Smooth muscle cell (in vitro differentiated cells): ENCODE results near the gene LRIT2. TPM values are rescaled to one million over a fixed set of nuclear protein-coding genes. Genes with fewer than 3 reads are reported as not detected.

Experiments
- DNase-seq: peaks from one replicate; lab custom pipeline; 2025; ENCODE audit not compliant: unreplicated experiment; lab: John Stamatoyannopoulos, UW
- H2AFZ ChIP-seq: fragments of 200-600 bp; sonication (generic); 2 replicates; pipeline ENCODE4 v1.6.0; 2016; ENCODE audit warnings: antibody characterized with exemption, low read depth, mild to moderate bottlenecking
- H3F3A ChIP-seq: fragments of 200-600 bp; sonication (generic); 2 replicates; pipeline ENCODE4 v1.6.0; 2017; ENCODE audit warnings: antibody characterized with exemption, low read depth
- H3K27ac ChIP-seq: fragments of 200-600 bp; sonication (generic); 2 replicates; pipeline ENCODE4 v1.5.1; 2016; ENCODE audit warnings: low read depth, mild to moderate bottlenecking
- H3K27me3 ChIP-seq: fragments of 200-600 bp; sonication (generic); 2 replicates; pipeline ENCODE4 v1.6.1; 2016; ENCODE audit warnings: low read depth, mild to moderate bottlenecking
- H3K36me3 ChIP-seq: fragments of 200-600 bp; sonication (generic); 2 replicates; pipeline ENCODE4 v1.5.1; 2016; ENCODE audit warnings: low read depth
- H3K4me1 ChIP-seq: fragments of 200-600 bp; sonication (generic); 2 replicates; pipeline ENCODE4 v1.5.1; 2016; ENCODE audit warnings: low read depth
- H3K4me2 ChIP-seq: fragments of 200-600 bp; sonication (generic); 2 replicates; pipeline ENCODE4 v1.6.0; 2016; ENCODE audit warnings: mild to moderate bottlenecking
- H3K4me3 ChIP-seq: fragments of 200-600 bp; sonication (generic); 2 replicates; pipeline ENCODE4 v1.5.1; 2016; ENCODE audit warnings: mild to moderate bottlenecking
- H3K79me2 ChIP-seq: fragments of 200-600 bp; sonication (generic); 2 replicates; pipeline ENCODE4 v1.6.0; 2016; ENCODE audit warnings: low read depth, mild to moderate bottlenecking
- H3K9ac ChIP-seq: fragments of 200-600 bp; sonication (generic); 2 replicates; pipeline ENCODE4 v1.6.0; 2016; ENCODE audit warnings: low read depth
- H3K9me3 ChIP-seq: fragments of 200-600 bp; sonication (generic); replicated peaks from 2 replicates; pipeline ENCODE4 v1.5.1; 2016; ENCODE audit warnings: low read depth
- H4K20me1 ChIP-seq: fragments of 200-600 bp; sonication (generic); 2 replicates; pipeline ENCODE4 v1.6.0; 2016; ENCODE audit warnings: low read depth
- WGBS: methylation state at CpG from one replicate; pipeline ENCODE4 v1.1.7; 2016; ENCODE audit warnings: low lambda C conversion rate; 5-methylcytosine and 5-hydroxymethylcytosine counted together
- polyA plus RNA-seq: library from polyadenylated mRNA; unstranded; fragments of >200 nt; fragmentation: Nextera tagmentation; extraction: Ambion mirVana; gene quantifications from 2 replicates; pipeline ENCODE4 v1.2.1, GENCODE V29; 2016
- total RNA-seq: library from RNA; depleted of rRNA; stranded (reverse); fragments of >200 nt; gene quantifications from 2 replicates; pipeline ENCODE4 v1.2.3, GENCODE V29; 2014
- TF ChIP-seq, protein P1 (sequence below): fragments of 200-600 bp; sonication (generic); IDR thresholded peaks from 2 replicates; pipeline ENCODE4 v1.5.1; 2017; ENCODE audit warnings: borderline replicate concordance, mild to moderate bottlenecking, antibody characterized with exemption; ENCODE audit not compliant: insufficient read depth, poor library complexity, severe bottlenecking

The LRIT2 gene
- total and polyA plus RNA-seq, 2 experiments from 2014 or later, result not detected

DNA sequence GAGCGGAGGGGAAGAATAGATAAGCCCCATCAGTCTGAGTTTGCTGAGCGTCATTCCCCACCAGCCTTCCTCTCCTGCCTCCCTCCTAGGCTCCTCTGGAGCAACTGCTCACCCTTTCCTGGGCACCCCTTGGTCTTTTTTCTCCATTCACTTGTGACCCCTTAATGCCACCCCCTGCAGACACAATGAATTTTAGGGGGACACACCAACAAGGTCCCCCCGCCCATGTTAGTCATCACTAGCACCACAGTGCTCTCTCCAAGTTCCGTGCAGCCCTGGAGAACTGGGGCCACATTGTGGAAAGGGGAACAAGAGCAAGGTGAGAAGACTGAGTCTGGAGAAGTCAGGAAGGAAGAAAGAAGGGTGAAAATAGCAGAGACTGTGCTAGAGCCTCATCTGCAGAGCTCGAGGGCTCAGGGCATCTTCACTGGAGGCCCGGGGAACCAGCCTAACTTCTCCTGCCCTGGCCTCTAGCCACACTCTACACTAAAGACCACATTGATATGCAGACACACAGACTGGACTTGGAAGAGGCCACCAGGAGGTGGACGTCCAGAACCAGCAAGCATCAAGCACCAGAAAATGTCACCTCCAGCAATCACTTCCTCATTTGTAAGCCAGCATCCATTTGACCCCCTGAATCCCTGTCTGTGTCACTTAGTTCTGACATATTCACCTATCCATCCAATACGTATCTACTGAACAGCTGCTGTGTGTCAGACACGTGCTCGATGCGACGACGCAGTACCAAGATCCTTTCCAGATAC lies 37.0 kb upstream of the LRIT2 start:
- WGBS, result 85% methylated on average over 13 of the region's 13 CpGs
- TF ChIP-seq, protein P1, sequence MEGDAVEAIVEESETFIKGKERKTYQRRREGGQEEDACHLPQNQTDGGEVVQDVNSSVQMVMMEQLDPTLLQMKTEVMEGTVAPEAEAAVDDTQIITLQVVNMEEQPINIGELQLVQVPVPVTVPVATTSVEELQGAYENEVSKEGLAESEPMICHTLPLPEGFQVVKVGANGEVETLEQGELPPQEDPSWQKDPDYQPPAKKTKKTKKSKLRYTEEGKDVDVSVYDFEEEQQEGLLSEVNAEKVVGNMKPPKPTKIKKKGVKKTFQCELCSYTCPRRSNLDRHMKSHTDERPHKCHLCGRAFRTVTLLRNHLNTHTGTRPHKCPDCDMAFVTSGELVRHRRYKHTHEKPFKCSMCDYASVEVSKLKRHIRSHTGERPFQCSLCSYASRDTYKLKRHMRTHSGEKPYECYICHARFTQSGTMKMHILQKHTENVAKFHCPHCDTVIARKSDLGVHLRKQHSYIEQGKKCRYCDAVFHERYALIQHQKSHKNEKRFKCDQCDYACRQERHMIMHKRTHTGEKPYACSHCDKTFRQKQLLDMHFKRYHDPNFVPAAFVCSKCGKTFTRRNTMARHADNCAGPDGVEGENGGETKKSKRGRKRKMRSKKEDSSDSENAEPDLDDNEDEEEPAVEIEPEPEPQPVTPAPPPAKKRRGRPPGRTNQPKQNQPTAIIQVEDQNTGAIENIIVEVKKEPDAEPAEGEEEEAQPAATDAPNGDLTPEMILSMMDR, result no peak
- no peak overlapping the region for H3K4me2 ChIP-seq
- H3K36me3 ChIP-seq, result no peaks in the 10 kb centered on the region
- no peaks in the 10 kb centered on the region for H3K9me3 ChIP-seq
- H3K9ac ChIP-seq, result no peak overlapping the region
- no peak for DNase-seq
- H3K27me3 ChIP-seq, result no peaks in the 10 kb centered on the region
- no peaks in the 10 kb centered on the region for H3K4me1 ChIP-seq
- H4K20me1 ChIP-seq, result no peaks in the 10 kb centered on the region
- H3K4me3 ChIP-seq, result no peak overlapping the region
- H3F3A ChIP-seq, result no peaks in the 10 kb centered on the region
- no peaks in the 10 kb centered on the region for H3K79me2 ChIP-seq
- H2AFZ ChIP-seq, result no peak overlapping the region
- no peak overlapping the region for H3K27ac ChIP-seq

GRCh38 chr10:84261236-84261915 lies 36.0 kb upstream of the LRIT2 start:
- WGBS, result 92% methylated on average over 7 of the region's 7 CpGs
- TF ChIP-seq, protein P1, result no peak
- no peaks in the 10 kb centered on the region for H4K20me1 ChIP-seq
- no peaks in the 10 kb centered on the region for H3K27me3 ChIP-seq
- H3F3A ChIP-seq, result no peaks in the 10 kb centered on the region
- H3K4me3 ChIP-seq, result no peak overlapping the region
- H3K4me1 ChIP-seq, result no peaks in the 10 kb centered on the region
- H3K9ac ChIP-seq, result no peak overlapping the region
- H3K4me2 ChIP-seq, result no peak overlapping the region
- DNase-seq, result no peak
- H2AFZ ChIP-seq, result no peak overlapping the region
- H3K79me2 ChIP-seq, result no peaks in the 10 kb centered on the region
- no peaks in the 10 kb centered on the region for H3K36me3 ChIP-seq
- H3K9me3 ChIP-seq, result no peaks in the 10 kb centered on the region
- H3K27ac ChIP-seq, result no peak overlapping the region

DNA sequence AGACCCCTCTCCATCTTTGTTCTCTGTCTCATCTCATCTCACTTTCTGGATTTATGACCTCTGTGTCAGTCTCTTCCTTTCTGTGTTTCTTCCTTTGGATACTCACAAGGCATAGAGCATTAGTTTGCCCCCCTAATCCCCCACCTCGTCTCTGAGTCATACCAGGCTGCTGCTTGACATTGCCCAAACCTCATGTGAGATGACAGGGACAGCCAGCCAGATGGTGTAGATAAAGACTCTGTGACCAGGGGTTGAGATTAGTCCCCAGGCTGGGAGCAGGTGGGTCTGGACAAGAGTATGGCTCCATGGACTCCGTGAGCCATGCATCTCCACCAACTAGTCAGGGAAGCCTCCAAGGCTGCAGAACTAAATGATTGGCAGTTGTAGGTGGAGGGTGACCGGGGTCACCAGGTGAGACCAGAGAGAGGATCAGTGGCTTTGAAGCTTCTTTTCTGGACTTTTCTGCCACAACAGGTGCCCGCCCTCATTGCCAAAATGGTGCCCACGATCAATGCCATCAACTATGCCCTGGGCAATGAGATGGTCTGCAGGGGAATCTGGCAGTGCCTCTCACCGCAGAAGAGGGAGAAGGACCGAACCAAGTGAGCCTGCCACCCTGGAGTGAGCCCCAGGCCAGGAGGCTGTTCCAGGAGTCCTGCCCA lies 32.8 kb upstream of the LRIT2 start:
- H2AFZ ChIP-seq, result no peak overlapping the region
- no peak overlapping the region for H3K4me2 ChIP-seq
- H3F3A ChIP-seq, result no peaks in the 10 kb centered on the region
- H3K27ac ChIP-seq, result no peak overlapping the region
- no peaks in the 10 kb centered on the region for H3K79me2 ChIP-seq
- H3K4me3 ChIP-seq, result no peak overlapping the region
- H3K36me3 ChIP-seq, result no peaks in the 10 kb centered on the region
- no peaks in the 10 kb centered on the region for H4K20me1 ChIP-seq
- no peaks in the 10 kb centered on the region for H3K9me3 ChIP-seq
- 82% methylated on average over 7 of the region's 7 CpGs for WGBS
- no peak for DNase-seq
- H3K4me1 ChIP-seq, result no peaks in the 10 kb centered on the region
- no peak overlapping the region for H3K9ac ChIP-seq
- TF ChIP-seq, protein P1, result no peak
- H3K27me3 ChIP-seq, result no peaks in the 10 kb centered on the region
